Activated CD4-positive, alpha-beta memory T cell treated with anti-CD3 and anti-CD28 coated beads, Interleukin-2, amount 10 ng/mL, durations not matched to agents 7 days and 5 days (primary cell): ENCODE data around the gene SEPTIN5. TPM values are rescaled to one million over a fixed set of nuclear protein-coding genes. Genes with fewer than 3 reads are reported as not detected.

Experiments used
- CTCF ChIA-PET: fragments of 350-600 bp; sonication (Branson Sonifier 250); formaldehyde crosslinking; loops from one replicate; lab custom pipeline; 2021; ENCODE audit warnings: antibody characterized with exemption, inconsistent platforms; lab: Charles Lee
- POLR2A ChIA-PET: fragments of 350-600 bp; sonication (Branson Sonifier 250); formaldehyde crosslinking; loops from one replicate; lab custom pipeline; 2021; ENCODE audit warnings: antibody characterized with exemption; lab: Charles Lee
- DNase-seq: peaks from one replicate; pipeline ENCODE4 v3.0.0-alpha.2; 2020
- H3K27ac Mint-ChIP-seq: one replicate; pipeline ENCODE4 v1.8.0; 2021; ENCODE audit warnings: mild to moderate bottlenecking, mixed read lengths
- H3K27me3 Mint-ChIP-seq: one replicate; pipeline ENCODE4 v1.8.0; 2021; ENCODE audit warnings: mixed read lengths
- H3K36me3 Mint-ChIP-seq: one replicate; pipeline ENCODE4 v1.8.0; 2021; ENCODE audit warnings: low read depth, mixed read lengths
- H3K4me1 Mint-ChIP-seq: one replicate; pipeline ENCODE4 v1.8.0; 2021; ENCODE audit warnings: mixed read lengths
- H3K4me3 Mint-ChIP-seq: one replicate; pipeline ENCODE4 v1.8.0; 2021; ENCODE audit warnings: mild to moderate bottlenecking, mixed read lengths
- H3K9me3 Mint-ChIP-seq: one replicate; pipeline ENCODE4 v1.8.0; 2021; ENCODE audit warnings: mixed read lengths
- total RNA-seq, 2 experiments: library from RNA; stranded (reverse); gene quantifications; one replicate each; pipeline ENCODE4 v1.2.3, GENCODE V29; 2021

Gene SEPTIN5
- total RNA-seq = not detected

DNA sequence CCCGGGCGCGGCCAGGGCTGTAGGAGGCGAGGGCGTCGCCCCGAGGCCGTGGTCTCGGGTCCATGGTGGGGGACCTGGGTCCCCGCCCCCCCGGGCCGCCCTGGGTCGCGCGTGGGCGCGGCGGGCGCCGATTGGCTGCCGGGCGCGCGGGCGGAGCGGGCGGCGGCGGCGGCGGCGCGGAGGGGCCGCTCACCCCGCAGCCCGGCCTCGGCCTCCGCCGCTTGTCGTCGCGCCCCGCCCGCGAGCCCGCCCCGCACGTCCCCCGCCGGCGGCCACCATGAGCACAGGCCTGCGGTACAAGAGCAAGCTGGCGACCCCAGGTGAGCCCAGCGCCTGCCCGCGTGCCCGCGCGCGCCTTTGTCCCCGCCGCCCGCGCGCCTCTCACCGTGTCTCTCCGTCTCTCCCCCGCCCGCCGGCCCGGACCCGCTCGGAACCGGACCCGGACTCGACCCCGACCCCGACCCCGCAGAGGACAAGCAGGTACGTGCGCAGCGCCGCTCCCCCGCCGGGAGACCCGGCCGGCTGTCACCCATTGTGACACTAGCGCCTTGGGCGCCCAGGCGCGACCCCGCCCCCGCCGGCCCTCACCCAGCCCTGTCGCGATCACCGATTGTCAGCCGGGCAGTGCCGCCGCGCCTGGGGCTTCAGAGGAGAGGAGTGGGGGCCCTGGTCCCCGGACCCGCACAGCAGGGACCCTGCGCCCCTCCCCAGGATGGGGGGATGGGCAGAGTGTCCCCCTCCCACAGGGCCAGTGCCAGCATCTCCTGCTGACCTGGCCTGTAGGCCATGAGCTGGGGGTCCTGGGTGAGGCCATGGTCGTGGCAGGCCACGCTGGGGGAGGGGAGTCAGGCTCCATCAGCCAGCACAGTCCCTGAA is at the start of gene SEPTIN5:
Gene SEPTIN5, plus strand, starts transcription at position 192 of the 876 bp plus-strand sequence. Its CDS starts 86 bp downstream, at position 278.
- H3K4me3 Mint-ChIP-seq = peak within 1 kb of the TSS; percentile 39
- H3K27ac Mint-ChIP-seq = no peak within 1 kb of the TSS
- peaks cover 32% of the 10 kb centered on the region for H3K27me3 Mint-ChIP-seq
- no peaks in the 10 kb centered on the region for H3K9me3 Mint-ChIP-seq
- DNase-seq = no peak
- POLR2A ChIA-PET = no interaction called here
- peaks cover 5% of the 10 kb centered on the region for H3K4me1 Mint-ChIP-seq
- CTCF ChIA-PET = interaction anchor here (1.0 kb wide), 1 partner anchor 16 kb away, joined by 3 read pairs; no protein-coding TSS in a partner anchor
- no peaks in the 10 kb centered on the region for H3K36me3 Mint-ChIP-seq

DNA sequence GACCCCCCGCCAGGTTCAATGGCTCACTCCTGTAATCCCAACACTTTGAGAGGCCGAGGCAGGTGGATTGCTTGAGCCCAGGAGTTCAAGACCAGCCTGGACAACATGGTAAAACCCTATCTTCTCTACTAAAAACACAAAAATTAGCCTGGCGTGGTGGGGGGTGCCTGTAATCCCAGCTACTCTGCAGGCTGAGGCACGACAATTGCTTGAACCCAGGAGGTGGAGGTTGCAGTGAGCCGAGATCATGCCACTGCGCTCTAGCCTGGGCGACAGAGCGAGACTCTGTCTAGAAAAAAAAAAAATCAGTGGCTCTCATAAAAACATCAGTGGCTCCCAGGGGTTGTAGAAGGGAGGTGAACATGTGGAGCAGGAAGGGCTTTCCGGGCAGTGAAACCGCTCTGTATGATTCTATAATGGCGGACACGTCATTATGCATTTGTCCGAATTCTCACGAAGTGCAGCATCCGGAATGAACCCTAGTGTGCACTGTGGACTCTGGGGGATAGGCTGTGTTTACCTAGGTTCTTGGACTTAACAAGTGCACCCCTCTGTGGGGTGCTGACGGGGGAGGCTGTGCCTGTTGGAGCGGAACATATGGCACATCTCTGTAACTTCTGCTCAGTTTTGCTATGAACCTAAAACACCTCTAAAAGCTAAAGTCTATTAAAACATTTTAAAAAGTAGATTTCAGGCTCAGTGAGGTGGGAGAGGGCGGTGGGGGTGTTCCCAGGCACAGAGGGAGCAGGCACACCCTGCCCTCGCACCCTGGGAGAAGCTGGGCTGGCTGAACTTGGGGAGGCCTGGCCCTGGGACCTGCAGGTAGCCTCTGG is 49.1 kb upstream of the SEPTIN5 start:
- peaks cover 4% of the 10 kb centered on the region for H3K27me3 Mint-ChIP-seq
- H3K4me1 Mint-ChIP-seq = peaks cover 2% of the 10 kb centered on the region
- POLR2A ChIA-PET = no interaction called here

GRCh38 chr22:19665784-19666672 is 48.3 kb upstream of the SEPTIN5 start:
- ChIA-PET POLR2A (no interaction called here), CTCF (no interaction called here)
- Mint-ChIP-seq H3K27me3 (peaks cover 6% of the 10 kb centered on the region), H3K4me1 (peaks cover 2% of the 10 kb centered on the region), H3K36me3 (no peaks in the 10 kb centered on the region), H3K4me3 (no peak overlapping the region), H3K27ac (no peak overlapping the region), H3K9me3 (no peaks in the 10 kb centered on the region)
- DNase-seq = no peak

More for the DNA sequence above, 49.1 kb upstream of the SEPTIN5 start:
- H3K27ac Mint-ChIP-seq = no peak overlapping the region
- H3K36me3 Mint-ChIP-seq = no peaks in the 10 kb centered on the region
- CTCF ChIA-PET = no interaction called here
- H3K9me3 Mint-ChIP-seq = no peaks in the 10 kb centered on the region
- H3K4me3 Mint-ChIP-seq = no peak overlapping the region
- no peak for DNase-seq

GRCh38 chr22:19666673-19667593 is 47.4 kb upstream of the SEPTIN5 start:
- Mint-ChIP-seq H3K4me1 (peaks cover 2% of the 10 kb centered on the region), H3K4me3 (no peak overlapping the region), H3K27me3 (peaks cover 8% of the 10 kb centered on the region), H3K36me3 (no peaks in the 10 kb centered on the region), H3K9me3 (no peaks in the 10 kb centered on the region), H3K27ac (no peak overlapping the region)
- no peak for DNase-seq
- ChIA-PET CTCF (no interaction called here), POLR2A (no interaction called here)

DNA sequence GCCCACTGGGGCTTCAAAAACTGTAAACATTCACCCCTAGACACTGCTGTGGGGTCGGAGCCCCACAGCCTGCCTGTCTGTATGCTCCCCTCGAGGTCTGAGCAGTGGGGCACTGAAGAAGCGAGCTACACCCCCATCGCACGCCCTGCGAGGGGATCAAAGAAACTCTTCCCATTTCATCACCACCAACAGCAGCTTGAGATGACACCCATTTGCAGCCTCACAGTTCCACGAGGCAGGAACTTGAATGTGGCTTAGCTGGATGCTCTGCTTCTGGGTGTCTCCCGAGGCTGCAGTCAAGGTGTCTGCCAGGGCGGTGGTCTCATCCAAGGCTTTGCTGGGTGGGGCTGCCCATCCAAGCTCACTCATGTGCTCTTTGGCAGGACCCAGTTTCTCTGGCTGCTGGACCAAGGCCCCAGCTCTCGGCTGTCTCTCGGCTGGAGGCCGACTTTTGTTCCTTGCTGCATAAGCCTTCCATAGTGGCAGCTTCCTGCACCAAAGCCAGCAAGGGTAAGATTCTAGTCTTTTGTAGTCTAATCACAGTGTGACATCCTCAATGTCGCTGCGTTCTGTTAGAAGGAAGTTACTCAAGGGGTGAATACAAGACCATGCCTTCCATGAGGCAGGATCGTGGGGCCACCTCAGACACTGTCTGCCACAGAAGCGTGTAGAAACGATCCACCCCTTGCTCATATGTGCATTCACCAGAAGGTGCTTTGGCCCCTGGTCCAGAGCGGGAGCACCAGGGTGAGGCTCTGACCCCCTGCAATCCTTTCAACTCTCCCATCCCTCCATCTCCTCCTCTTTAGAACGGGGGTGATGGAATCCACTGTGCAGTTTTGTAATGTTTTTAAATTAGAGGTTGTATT is 46.2 kb upstream of the SEPTIN5 start:
- H3K27me3 Mint-ChIP-seq = peaks cover 10% of the 10 kb centered on the region
- CTCF ChIA-PET = no interaction called here
- H3K4me3 Mint-ChIP-seq = no peak overlapping the region
- no peaks in the 10 kb centered on the region for H3K36me3 Mint-ChIP-seq
- no peak for DNase-seq
- peaks cover 2% of the 10 kb centered on the region for H3K4me1 Mint-ChIP-seq
- POLR2A ChIA-PET = no interaction called here
- no peaks in the 10 kb centered on the region for H3K9me3 Mint-ChIP-seq
- no peak overlapping the region for H3K27ac Mint-ChIP-seq

- DNase-seq = no peak
- Mint-ChIP-seq H3K36me3 (no peaks in the 10 kb centered on the region), H3K9me3 (no peaks in the 10 kb centered on the region), H3K27me3 (peaks cover 9% of the 10 kb centered on the region), H3K27ac (no peak overlapping the region), H3K4me3 (no peak overlapping the region), H3K4me1 (no peaks in the 10 kb centered on the region)
- POLR2A ChIA-PET = no interaction called here
- CTCF ChIA-PET = no interaction called here
Measured at GRCh38 chr22:19668748-19669147, 45.6 kb upstream of the SEPTIN5 start.

DNA sequence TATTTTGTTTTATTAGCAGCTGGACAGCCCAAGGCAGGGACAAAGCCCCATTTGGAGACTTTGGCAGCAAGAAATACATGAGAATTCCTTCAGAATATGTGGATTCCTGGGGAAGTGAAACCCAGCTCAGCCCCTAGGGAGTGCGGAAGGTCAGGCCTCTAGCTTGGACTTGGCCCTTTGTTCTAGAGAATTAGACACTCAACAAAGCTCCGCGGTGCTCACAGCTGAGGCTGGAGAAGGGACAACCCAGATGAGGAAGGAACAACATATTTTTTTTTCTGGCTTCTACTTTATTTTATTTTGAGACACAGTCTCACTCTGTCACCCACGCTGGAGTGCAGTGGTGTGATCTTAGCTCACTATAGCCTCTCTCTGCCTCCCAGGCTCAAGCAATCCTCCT is 44.7 kb upstream of the SEPTIN5 start:
- no peaks in the 10 kb centered on the region for H3K36me3 Mint-ChIP-seq
- no peak for DNase-seq
- no peaks in the 10 kb centered on the region for H3K9me3 Mint-ChIP-seq
- peaks cover 8% of the 10 kb centered on the region for H3K27me3 Mint-ChIP-seq
- no peak overlapping the region for H3K27ac Mint-ChIP-seq
- ChIA-PET CTCF (no interaction called here), POLR2A (no interaction called here)
- no peaks in the 10 kb centered on the region for H3K4me1 Mint-ChIP-seq
- no peak overlapping the region for H3K4me3 Mint-ChIP-seq

- CTCF ChIA-PET = no interaction called here
- POLR2A ChIA-PET = no interaction called here
- Mint-ChIP-seq H3K27ac (no peak overlapping the region), H3K27me3 (peaks cover 9% of the 10 kb centered on the region), H3K9me3 (no peaks in the 10 kb centered on the region), H3K4me1 (no peaks in the 10 kb centered on the region), H3K4me3 (no peak overlapping the region), H3K36me3 (no peaks in the 10 kb centered on the region)
- no peak for DNase-seq
Measured at GRCh38 chr22:19671316-19671715, 43.0 kb upstream of the SEPTIN5 start.

GRCh38 chr22:19672054-19672776 is 42.1 kb upstream of the SEPTIN5 start:
- ChIA-PET CTCF (no interaction called here), POLR2A (no interaction called here)
- H3K36me3 Mint-ChIP-seq = no peaks in the 10 kb centered on the region
- H3K4me3 Mint-ChIP-seq = no peak overlapping the region
- H3K27me3 Mint-ChIP-seq = peaks cover 9% of the 10 kb centered on the region
- DNase-seq = no peak
- H3K4me1 Mint-ChIP-seq = no peaks in the 10 kb centered on the region
- no peaks in the 10 kb centered on the region for H3K9me3 Mint-ChIP-seq
- H3K27ac Mint-ChIP-seq = no peak overlapping the region

DNA sequence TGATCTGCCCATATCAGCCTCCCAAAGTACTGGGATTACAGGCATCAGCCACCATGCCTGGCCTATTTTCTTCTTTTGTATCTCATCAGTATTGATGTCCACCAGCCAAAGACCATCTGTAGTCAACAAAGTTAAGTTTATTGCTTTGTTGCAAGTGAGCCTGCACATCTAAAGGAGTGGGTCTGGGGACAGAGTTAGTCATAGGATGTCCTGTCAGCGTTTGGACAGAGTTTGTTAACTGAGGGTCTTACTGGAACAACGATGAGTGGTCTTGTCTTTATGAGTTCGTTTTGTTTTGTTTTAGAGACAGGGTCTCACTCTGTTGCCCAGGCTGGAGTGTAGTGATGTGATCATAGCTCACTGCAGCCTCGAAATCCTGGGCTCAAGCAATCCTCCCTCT is 40.6 kb upstream of the SEPTIN5 start:
- Mint-ChIP-seq H3K4me3 (no peak overlapping the region), H3K9me3 (no peaks in the 10 kb centered on the region), H3K36me3 (no peaks in the 10 kb centered on the region), H3K4me1 (no peaks in the 10 kb centered on the region), H3K27me3 (peaks cover 9% of the 10 kb centered on the region), H3K27ac (no peak overlapping the region)
- CTCF ChIA-PET = no interaction called here
- DNase-seq = no peak
- POLR2A ChIA-PET = no interaction called here
